Measurements from ENCODE around the gene CAV1.

Gene CAV1

DNA sequence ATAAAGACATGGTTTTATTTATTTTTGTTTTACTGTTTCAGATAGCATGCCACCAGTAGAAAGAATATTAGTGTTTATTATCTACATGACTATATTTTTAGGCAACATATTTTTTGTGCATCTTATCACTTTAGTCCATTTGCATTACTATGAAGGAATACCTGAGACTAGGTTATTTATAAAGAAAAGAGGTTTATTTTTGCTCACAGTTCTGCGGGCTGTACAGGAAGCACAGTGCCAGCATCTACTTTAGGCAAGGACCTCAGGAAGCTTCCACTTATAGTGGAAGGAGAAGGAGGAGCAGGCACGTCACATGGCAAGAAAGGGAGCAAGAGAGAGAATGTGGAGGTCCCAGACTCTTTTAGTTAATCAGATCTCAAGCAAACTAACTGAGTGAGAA is 19.6 kb upstream of the CAV1 start:
- Histone ChIP-seq H3K9me3 (ENCODE audit: control insufficient read depth, insufficient read depth, low read length) (no peaks in the 10 kb centered on the region), H3K4me1 (ENCODE audit: control insufficient read depth, insufficient read depth, low read length) (peaks cover 3% of the 10 kb centered on the region), H3K4me3 (ENCODE audit: low read length) (no peak overlapping the region), H3K27ac (ENCODE audit: low read length) (no peak overlapping the region), H3K36me3 (ENCODE audit: control insufficient read depth, insufficient read depth, low read length) (no peaks in the 10 kb centered on the region), H3K27me3 (ENCODE audit: control insufficient read depth, insufficient read depth, low read length) (no peaks in the 10 kb centered on the region; the same call in 1 of the 2 replicates)
- no CpG with 5 or more reads among the region's 2 CpGs for WGBS (ENCODE audit: insufficient coverage, insufficient read length)
- DNase-seq (ENCODE audit: low read depth, low spot score): no peak

DNA sequence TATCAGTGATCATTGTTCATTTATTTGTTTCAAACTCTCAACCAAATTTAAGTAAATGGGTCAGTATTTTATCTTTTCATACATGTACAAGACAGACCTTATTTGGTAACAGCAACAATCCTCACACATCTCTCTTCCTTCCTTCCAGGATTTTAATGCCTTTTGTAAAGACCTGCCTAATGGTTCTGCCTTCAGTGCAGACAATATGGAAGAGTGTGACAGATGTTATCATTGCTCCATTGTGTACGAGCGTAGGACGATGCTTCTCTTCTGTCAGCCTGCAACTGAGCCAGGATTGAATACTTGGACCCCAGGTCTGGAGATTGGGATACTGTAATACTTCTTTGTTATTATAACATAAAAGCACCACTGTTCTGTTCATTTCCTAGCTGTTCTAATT is 19.0 kb upstream of the CAV1 start:
- Histone ChIP-seq H3K27ac (ENCODE audit: low read length) (no peak overlapping the region), H3K36me3 (ENCODE audit: control insufficient read depth, insufficient read depth, low read length) (no peaks in the 10 kb centered on the region), H3K4me1 (ENCODE audit: control insufficient read depth, insufficient read depth, low read length) (peaks cover under 1% of the 10 kb centered on the region), H3K4me3 (ENCODE audit: low read length) (no peak overlapping the region), H3K9me3 (ENCODE audit: control insufficient read depth, insufficient read depth, low read length) (no peaks in the 10 kb centered on the region), H3K27me3 (ENCODE audit: control insufficient read depth, insufficient read depth, low read length) (no peaks in the 10 kb centered on the region)
- DNase-seq (ENCODE audit: low read depth, low spot score): no peak
- no CpG with 5 or more reads among the region's 3 CpGs for WGBS (ENCODE audit: insufficient coverage, insufficient read length)

GRCh38 chr7:116509982-116510579 is 14.8 kb upstream of the CAV1 start:
- H3K9me3 ChIP-seq (ENCODE audit: control insufficient read depth, insufficient read depth, low read length): no peaks in the 10 kb centered on the region
- no peak overlapping the region for H3K4me3 ChIP-seq (ENCODE audit: low read length)
- DNase-seq (ENCODE audit: low read depth, low spot score): no peak
- H3K27me3 ChIP-seq (ENCODE audit: control insufficient read depth, insufficient read depth, low read length): no peaks in the 10 kb centered on the region
- H3K36me3 ChIP-seq (ENCODE audit: control insufficient read depth, insufficient read depth, low read length): no peaks in the 10 kb centered on the region
- no CpG with 5 or more reads among the region's 7 CpGs for WGBS (ENCODE audit: insufficient coverage, insufficient read length)
- no peaks in the 10 kb centered on the region for H3K4me1 ChIP-seq (ENCODE audit: control insufficient read depth, insufficient read depth, low read length)
- H3K27ac ChIP-seq (ENCODE audit: low read length): no peak overlapping the region

GRCh38 chr7:116510795-116511194 is 14.0 kb upstream of the CAV1 start:
- Histone ChIP-seq H3K4me3 (ENCODE audit: low read length) (no peak overlapping the region), H3K4me1 (ENCODE audit: control insufficient read depth, insufficient read depth, low read length) (no peaks in the 10 kb centered on the region), H3K27ac (ENCODE audit: low read length) (no peak overlapping the region), H3K36me3 (ENCODE audit: control insufficient read depth, insufficient read depth, low read length) (no peaks in the 10 kb centered on the region), H3K9me3 (ENCODE audit: control insufficient read depth, insufficient read depth, low read length) (no peaks in the 10 kb centered on the region), H3K27me3 (ENCODE audit: control insufficient read depth, insufficient read depth, low read length) (no peaks in the 10 kb centered on the region)
- DNase-seq (ENCODE audit: low read depth, low spot score): no peak

GRCh38 chr7:116511552-116512519 is 13.0 kb upstream of the CAV1 start:
- H3K4me3 ChIP-seq (ENCODE audit: low read length): no peak overlapping the region
- no peaks in the 10 kb centered on the region for H3K4me1 ChIP-seq (ENCODE audit: control insufficient read depth, insufficient read depth, low read length)

DNA sequence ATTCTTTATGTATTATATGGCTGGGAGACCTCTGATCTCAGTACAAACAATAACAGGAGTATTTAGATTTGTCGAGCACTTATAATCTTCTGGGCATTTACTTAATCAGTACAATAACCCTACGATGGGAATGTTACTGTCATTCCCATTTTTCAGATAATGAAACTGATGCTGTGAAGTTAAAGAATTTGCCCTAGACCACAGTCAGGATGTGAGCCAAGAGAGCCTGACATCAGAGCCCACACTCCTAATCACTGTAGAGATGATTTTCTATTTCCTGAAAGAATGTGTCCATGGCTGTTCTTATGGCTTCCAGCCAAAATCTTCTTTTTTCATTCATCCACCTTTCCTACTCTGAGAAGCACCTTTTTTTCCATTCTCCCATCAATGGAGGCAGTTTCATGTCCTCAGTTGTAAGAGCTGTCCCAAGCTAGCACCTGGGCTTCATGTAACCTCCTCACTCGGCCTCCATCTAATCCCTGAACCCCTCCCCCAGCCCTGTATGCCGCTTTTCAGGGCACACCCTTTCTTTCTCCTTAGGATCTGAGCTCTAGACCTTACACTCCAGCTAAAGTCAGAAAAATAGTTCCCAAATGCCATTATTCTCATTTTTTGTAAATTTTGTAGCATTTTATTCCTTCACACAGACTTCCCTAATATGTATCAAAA is 12.2 kb upstream of the CAV1 start:
- no peak overlapping the region for H3K4me3 ChIP-seq (ENCODE audit: low read length)
- no peak for DNase-seq (ENCODE audit: low read depth, low spot score)

More at GRCh38 chr7:116511552-116512519, 13.0 kb upstream of the CAV1 start:
- H3K27me3 ChIP-seq (ENCODE audit: control insufficient read depth, insufficient read depth, low read length): no peaks in the 10 kb centered on the region
- H3K9me3 ChIP-seq (ENCODE audit: control insufficient read depth, insufficient read depth, low read length): no peaks in the 10 kb centered on the region
- no peak for DNase-seq (ENCODE audit: low read depth, low spot score)
- WGBS (ENCODE audit: insufficient coverage, insufficient read length): no CpG with 5 or more reads among the region's 12 CpGs
- H3K27ac ChIP-seq (ENCODE audit: low read length): no peak overlapping the region
- no peaks in the 10 kb centered on the region for H3K36me3 ChIP-seq (ENCODE audit: control insufficient read depth, insufficient read depth, low read length)

GRCh38 chr7:116515584-116515983 is 9.3 kb upstream of the CAV1 start:
- no peaks in the 10 kb centered on the region for H3K36me3 ChIP-seq (ENCODE audit: control insufficient read depth, insufficient read depth, low read length)
- DNase-seq (ENCODE audit: low read depth, low spot score): no peak
- no peaks in the 10 kb centered on the region for H3K9me3 ChIP-seq (ENCODE audit: control insufficient read depth, insufficient read depth, low read length)
- no peaks in the 10 kb centered on the region; the same call in 1 of the 2 replicates for H3K4me1 ChIP-seq (ENCODE audit: control insufficient read depth, insufficient read depth, low read length)
- no peaks in the 10 kb centered on the region for H3K27me3 ChIP-seq (ENCODE audit: control insufficient read depth, insufficient read depth, low read length)
- no peak overlapping the region for H3K4me3 ChIP-seq (ENCODE audit: low read length)
- no peak overlapping the region for H3K27ac ChIP-seq (ENCODE audit: low read length)

More for the DNA sequence above, 12.2 kb upstream of the CAV1 start:
- H3K27ac ChIP-seq (ENCODE audit: low read length): no peak overlapping the region
- no peaks in the 10 kb centered on the region for H3K36me3 ChIP-seq (ENCODE audit: control insufficient read depth, insufficient read depth, low read length)
- no CpG with 5 or more reads among the region's 4 CpGs for WGBS (ENCODE audit: insufficient coverage, insufficient read length)
- no peaks in the 10 kb centered on the region for H3K27me3 ChIP-seq (ENCODE audit: control insufficient read depth, insufficient read depth, low read length)
- H3K9me3 ChIP-seq (ENCODE audit: control insufficient read depth, insufficient read depth, low read length): no peaks in the 10 kb centered on the region
- H3K4me1 ChIP-seq (ENCODE audit: control insufficient read depth, insufficient read depth, low read length): no peaks in the 10 kb centered on the region

DNA sequence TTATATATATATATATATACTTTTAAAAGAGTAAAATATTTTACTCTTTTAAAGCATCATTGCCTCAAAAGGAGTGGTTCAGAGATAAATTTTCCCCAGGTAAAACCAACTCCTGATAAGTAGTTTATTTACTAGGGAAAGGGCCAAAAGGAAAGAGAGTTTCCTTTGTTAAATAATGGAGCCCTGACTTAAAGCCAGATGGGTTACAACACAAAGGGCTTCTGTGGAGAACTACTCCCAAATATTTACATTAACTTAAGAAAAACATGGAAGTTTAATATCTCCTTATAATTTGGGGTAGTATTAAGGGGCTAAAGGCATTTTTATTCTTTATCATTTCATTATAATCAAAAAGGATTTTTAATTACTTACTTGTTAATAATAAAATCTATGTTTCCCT is 8.5 kb upstream of the CAV1 start:
- Histone ChIP-seq H3K4me3 (ENCODE audit: low read length) (no peak overlapping the region), H3K4me1 (ENCODE audit: control insufficient read depth, insufficient read depth, low read length) (no peaks in the 10 kb centered on the region; the same call in 1 of the 2 replicates), H3K27me3 (ENCODE audit: control insufficient read depth, insufficient read depth, low read length) (no peaks in the 10 kb centered on the region), H3K9me3 (ENCODE audit: control insufficient read depth, insufficient read depth, low read length) (no peaks in the 10 kb centered on the region), H3K36me3 (ENCODE audit: control insufficient read depth, insufficient read depth, low read length) (no peaks in the 10 kb centered on the region), H3K27ac (ENCODE audit: low read length) (no peak overlapping the region)
- DNase-seq (ENCODE audit: low read depth, low spot score): no peak

- H3K4me1 ChIP-seq (ENCODE audit: control insufficient read depth, insufficient read depth, low read length): no peaks in the 10 kb centered on the region; the same call in 1 of the 2 replicates
- H3K9me3 ChIP-seq (ENCODE audit: control insufficient read depth, insufficient read depth, low read length): no peaks in the 10 kb centered on the region
- H3K4me3 ChIP-seq (ENCODE audit: low read length): no peak overlapping the region
- H3K27me3 ChIP-seq (ENCODE audit: control insufficient read depth, insufficient read depth, low read length): no peaks in the 10 kb centered on the region
- no peak for DNase-seq (ENCODE audit: low read depth, low spot score)
- no CpG with 5 or more reads among the region's 1 CpG for WGBS (ENCODE audit: insufficient coverage, insufficient read length)
- H3K36me3 ChIP-seq (ENCODE audit: control insufficient read depth, insufficient read depth, low read length): no peaks in the 10 kb centered on the region
- no peak overlapping the region for H3K27ac ChIP-seq (ENCODE audit: low read length)
Measured at GRCh38 chr7:116517626-116518025, 7.2 kb upstream of the CAV1 start.

DNA sequence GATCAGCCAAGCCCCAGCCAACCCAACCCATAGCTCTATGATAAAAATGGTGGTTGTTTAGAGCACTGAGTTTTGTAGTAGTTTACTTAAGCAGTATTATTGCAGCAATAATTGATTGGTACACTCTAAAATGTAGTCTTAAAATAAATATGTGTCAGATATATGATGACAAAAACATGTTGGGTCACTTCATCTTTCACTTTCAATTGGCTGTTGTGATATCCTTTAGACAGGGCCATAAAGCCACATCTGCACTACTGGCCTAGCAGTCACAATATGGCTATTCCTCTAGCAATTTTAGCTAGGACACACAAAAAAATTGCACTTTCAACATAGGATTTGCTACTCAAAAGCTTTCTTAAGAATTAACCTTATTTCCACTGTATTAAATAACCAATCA is 5.9 kb upstream of the CAV1 start:
- DNase-seq (ENCODE audit: low read depth, low spot score): no peak
- Histone ChIP-seq H3K4me1 (ENCODE audit: control insufficient read depth, insufficient read depth, low read length) (no peaks in the 10 kb centered on the region; the same call in 1 of the 2 replicates), H3K27me3 (ENCODE audit: control insufficient read depth, insufficient read depth, low read length) (no peaks in the 10 kb centered on the region), H3K36me3 (ENCODE audit: control insufficient read depth, insufficient read depth, low read length) (no peaks in the 10 kb centered on the region), H3K4me3 (ENCODE audit: low read length) (no peak overlapping the region), H3K9me3 (ENCODE audit: control insufficient read depth, insufficient read depth, low read length) (no peaks in the 10 kb centered on the region), H3K27ac (ENCODE audit: low read length) (no peak overlapping the region)

All from iPS DF 6.9 (cell line).